ENCODE measurements around the gene SLFNL1.

The SLFNL1 gene

GRCh38 chr1:41022424-41022823 is 899 bp upstream of the SLFNL1 start:
- FAIRE-seq (no peak), DNase-seq (ENCODE audit: insufficient read length, low spot score) (no peak)
- TF ChIP-seq POLR2A (IDR thresholded peaks at IDR 0.05; ENCODE audit: low read depth, low read length): no peak
- no peak for TF ChIP-seq POU2F2 (IDR thresholded peaks at IDR 0.05; ENCODE audit: low read depth, low read length)
- no peak for TF ChIP-seq SPI1 (IDR thresholded peaks at IDR 0.05; ENCODE audit: low read depth, low read length)
- TF ChIP-seq TAF1 (IDR thresholded peaks at IDR 0.05; ENCODE audit: low read depth, low read length): no peak
- no peak for TF ChIP-seq POLR2AphosphoS5 (IDR thresholded peaks at IDR 0.05; ENCODE audit: low read depth, low read length)
- no peak for TF ChIP-seq PAX5 (IDR thresholded peaks at IDR 0.05; ENCODE audit: insufficient read depth, low read length, severe bottlenecking)

DNA sequence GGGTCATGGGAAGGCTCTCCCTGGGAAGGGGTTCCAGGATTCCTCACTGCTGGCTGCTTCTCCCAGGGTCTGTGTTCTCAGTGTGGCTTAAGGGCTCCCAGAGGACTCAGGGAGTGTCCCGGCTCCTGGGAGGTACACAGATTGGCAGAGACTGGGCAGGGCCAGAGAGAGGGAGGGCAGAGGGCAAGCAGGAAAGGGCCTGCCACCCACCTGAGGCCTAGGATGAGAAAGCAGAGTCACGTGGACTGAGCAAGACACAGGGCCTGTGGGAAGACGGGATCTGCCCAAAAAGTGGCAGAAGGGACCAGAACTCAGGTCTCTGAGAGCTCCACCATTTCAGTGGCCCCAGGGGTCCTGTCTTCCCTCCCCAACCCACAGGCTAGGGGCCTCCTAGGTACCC is 871 bp downstream of the SLFNL1 start:
- no peak for FAIRE-seq
- DNase-seq (ENCODE audit: insufficient read length, low spot score): no peak
- TF ChIP-seq POLR2A (IDR thresholded peaks at IDR 0.05; ENCODE audit: low read depth, low read length) (no peak), POLR2AphosphoS5 (IDR thresholded peaks at IDR 0.05; ENCODE audit: low read depth, low read length) (no peak), TAF1 (IDR thresholded peaks at IDR 0.05; ENCODE audit: low read depth, low read length) (no peak), POU2F2 (IDR thresholded peaks at IDR 0.05; ENCODE audit: low read depth, low read length) (no peak), SPI1 (IDR thresholded peaks at IDR 0.05; ENCODE audit: low read depth, low read length) (no peak), PAX5 (IDR thresholded peaks at IDR 0.05; ENCODE audit: insufficient read depth, low read length, severe bottlenecking) (no peak)

- no peak for FAIRE-seq
- TF ChIP-seq POLR2AphosphoS5 (IDR thresholded peaks at IDR 0.05; ENCODE audit: low read depth, low read length) (no peak), POU2F2 (IDR thresholded peaks at IDR 0.05; ENCODE audit: low read depth, low read length) (no peak), TAF1 (IDR thresholded peaks at IDR 0.05; ENCODE audit: low read depth, low read length) (no peak), POLR2A (IDR thresholded peaks at IDR 0.05; ENCODE audit: low read depth, low read length) (no peak)
- DNase-seq (ENCODE audit: insufficient read length, low spot score): no peak
Observed at GRCh38 chr1:41020109-41020576, 1.4 kb downstream of the SLFNL1 start.

DNA sequence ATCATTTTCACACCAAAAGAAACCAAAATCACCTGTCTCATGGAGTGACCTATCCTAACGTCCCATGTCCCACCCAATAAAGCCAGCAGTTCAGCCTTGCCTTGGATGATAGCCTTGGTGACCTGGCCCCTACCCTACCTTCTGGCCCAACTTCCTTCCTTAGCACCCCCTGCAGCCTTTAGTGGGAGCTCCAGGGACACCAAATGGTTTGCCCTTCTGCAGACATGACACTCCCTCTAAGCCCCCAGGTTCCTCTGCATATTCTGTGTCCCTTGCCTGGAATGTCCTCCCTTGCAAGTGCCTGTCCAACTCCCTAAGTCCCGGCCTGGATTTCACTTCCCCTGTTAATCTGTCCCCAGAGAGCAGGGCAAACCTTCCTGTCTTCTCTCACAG is 2.2 kb downstream of the SLFNL1 start:
- FAIRE-seq: no peak
- TF ChIP-seq POLR2AphosphoS5 (IDR thresholded peaks at IDR 0.05; ENCODE audit: low read depth, low read length) (peak; percentile 64; the same call in 1 of the 2 replicates), TAF1 (IDR thresholded peaks at IDR 0.05; ENCODE audit: low read depth, low read length) (no peak)
- no peak for DNase-seq (ENCODE audit: insufficient read length, low spot score)

- TF ChIP-seq POLR2A (IDR thresholded peaks at IDR 0.05; ENCODE audit: low read depth, low read length): no peak
- TF ChIP-seq POLR2AphosphoS5 (IDR thresholded peaks at IDR 0.05; ENCODE audit: low read depth, low read length): peak; percentile 13; the same call in 1 of the 2 replicates
- FAIRE-seq (no peak), DNase-seq (ENCODE audit: insufficient read length, low spot score) (no peak)
Observed at GRCh38 chr1:41018018-41018410, 3.5 kb downstream of the SLFNL1 start.

GRCh38 chr1:41017141-41018017 is 4.1 kb downstream of the SLFNL1 start:
- FAIRE-seq (no peak), DNase-seq (ENCODE audit: insufficient read length, low spot score) (no peak)
- TF ChIP-seq SPI1 (IDR thresholded peaks at IDR 0.05; ENCODE audit: low read depth, low read length): no peak
- 0 out of 2 replicates have a peak, but pooled peaks have one; percentile 32 for TF ChIP-seq POU2F2 (IDR thresholded peaks at IDR 0.05; ENCODE audit: low read depth, low read length)
- no peak for TF ChIP-seq TAF1 (IDR thresholded peaks at IDR 0.05; ENCODE audit: low read depth, low read length)
- peak; percentile 25; the same call in 1 of the 2 replicates for TF ChIP-seq POLR2A (IDR thresholded peaks at IDR 0.05; ENCODE audit: low read depth, low read length)
- TF ChIP-seq POLR2AphosphoS5 (IDR thresholded peaks at IDR 0.05; ENCODE audit: low read depth, low read length): peak; percentile 51
- TF ChIP-seq PAX5 (IDR thresholded peaks at IDR 0.05; ENCODE audit: insufficient read depth, low read length, severe bottlenecking): no peak

DNA sequence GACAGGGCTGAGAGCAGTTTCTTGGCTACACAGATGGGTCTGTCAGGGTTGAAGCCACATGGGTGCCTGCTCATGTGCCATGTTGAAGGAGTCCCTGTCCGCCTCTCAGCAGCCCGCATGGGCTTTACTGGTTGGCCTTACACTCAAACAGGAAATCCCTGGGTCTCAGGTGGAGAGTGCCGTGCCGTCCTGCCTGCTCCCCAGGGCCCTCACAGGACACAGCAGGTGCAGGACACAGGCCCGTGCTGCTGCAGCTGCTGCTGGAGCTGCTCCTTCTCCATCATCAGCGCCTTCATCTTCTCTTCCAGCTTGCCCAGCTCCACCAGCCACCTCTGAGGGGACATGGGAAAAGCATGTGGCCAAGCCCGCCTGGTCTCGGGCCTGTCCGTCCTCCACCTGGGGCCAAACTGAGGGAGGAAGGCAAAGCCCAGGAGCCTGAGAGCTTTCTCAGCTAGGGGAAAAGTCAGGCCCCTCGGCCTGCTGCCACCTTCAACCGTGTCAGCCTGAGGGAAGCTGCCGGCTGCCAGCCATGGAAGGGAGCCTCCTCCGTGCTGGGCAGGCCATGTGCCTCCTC is 5.5 kb downstream of the SLFNL1 start:
- no peak for FAIRE-seq
- TF ChIP-seq POLR2AphosphoS5 (IDR thresholded peaks at IDR 0.05; ENCODE audit: low read depth, low read length): 0 out of 2 replicates have a peak, but pooled peaks have one; percentile 4
- no peak for TF ChIP-seq PAX5 (IDR thresholded peaks at IDR 0.05; ENCODE audit: insufficient read depth, low read length, severe bottlenecking)
- no peak for DNase-seq (ENCODE audit: insufficient read length, low spot score)

DNA sequence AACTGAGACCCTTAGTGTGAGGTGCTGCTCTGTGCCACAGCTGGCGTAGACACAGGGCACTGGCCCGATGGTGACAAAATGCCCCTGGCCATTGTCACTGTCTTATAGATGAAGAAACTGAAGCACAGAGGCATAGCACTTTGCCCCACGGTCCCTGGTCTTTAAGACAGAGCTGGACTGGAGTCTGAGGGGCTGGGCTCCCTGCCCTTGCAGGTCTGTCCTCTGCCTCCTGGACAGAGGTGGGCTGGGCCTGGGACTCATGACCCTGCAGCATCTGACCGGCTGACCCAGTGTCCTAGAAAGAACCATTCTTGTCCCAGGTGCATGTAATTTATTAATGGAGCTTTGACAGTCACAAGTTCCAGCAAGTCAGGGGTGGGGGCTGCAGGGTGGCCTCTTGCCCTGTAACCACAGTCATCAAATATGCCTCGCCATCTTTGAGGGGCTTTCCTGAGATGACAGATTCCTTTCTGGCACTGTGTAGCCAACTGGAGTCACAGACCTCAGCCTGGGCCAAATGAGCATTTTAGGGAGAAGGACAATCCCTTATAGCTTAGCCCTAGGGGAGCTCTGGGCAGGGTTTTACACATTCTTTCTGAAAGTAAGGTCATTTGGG is 6.1 kb downstream of the SLFNL1 start:
- FAIRE-seq (no peak), DNase-seq (ENCODE audit: insufficient read length, low spot score) (no peak)
- TF ChIP-seq SPI1 (IDR thresholded peaks at IDR 0.05; ENCODE audit: low read depth, low read length) (no peak), PAX5 (IDR thresholded peaks at IDR 0.05; ENCODE audit: insufficient read depth, low read length, severe bottlenecking) (no peak), POLR2AphosphoS5 (IDR thresholded peaks at IDR 0.05; ENCODE audit: low read depth, low read length) (no peak), TAF1 (IDR thresholded peaks at IDR 0.05; ENCODE audit: low read depth, low read length) (no peak), POU2F2 (IDR thresholded peaks at IDR 0.05; ENCODE audit: low read depth, low read length) (no peak), POLR2A (IDR thresholded peaks at IDR 0.05; ENCODE audit: low read depth, low read length) (no peak)

- TF ChIP-seq POLR2A (IDR thresholded peaks at IDR 0.05; ENCODE audit: low read depth, low read length) (peak; percentile 23; the same call in 1 of the 2 replicates), PAX5 (IDR thresholded peaks at IDR 0.05; ENCODE audit: insufficient read depth, low read length, severe bottlenecking) (no peak), POLR2AphosphoS5 (IDR thresholded peaks at IDR 0.05; ENCODE audit: low read depth, low read length) (peak; percentile 54; the same call in 1 of the 2 replicates)
- DNase-seq (ENCODE audit: insufficient read length, low spot score): no peak
- peak; percentile 55 for FAIRE-seq
Observed at GRCh38 chr1:41014871-41015270, 6.7 kb downstream of the SLFNL1 start.

GRCh38 chr1:41013796-41014195 is 7.7 kb downstream of the SLFNL1 start:
- FAIRE-seq (peak; percentile 38), DNase-seq (ENCODE audit: insufficient read length, low spot score) (no peak)
- no peak for TF ChIP-seq POLR2AphosphoS5 (IDR thresholded peaks at IDR 0.05; ENCODE audit: low read depth, low read length)
- no peak for TF ChIP-seq POU2F2 (IDR thresholded peaks at IDR 0.05; ENCODE audit: low read depth, low read length)
- no peak for TF ChIP-seq TAF1 (IDR thresholded peaks at IDR 0.05; ENCODE audit: low read depth, low read length)
- no peak for TF ChIP-seq POLR2A (IDR thresholded peaks at IDR 0.05; ENCODE audit: low read depth, low read length)
